A549 treated with AZD2906 at 1 μM for 4 hours (cell line): Measurements from ENCODE around the gene PIGR. TPM values are rescaled to one million over a fixed set of nuclear protein-coding genes. Genes with fewer than 3 reads are reported as not detected.

Experiments
- total RNA-seq: library from RNA; stranded (reverse); fragments of 200-300 nt; extraction: Qiagen RNA extraction; gene quantifications from 5 replicates; pipeline ENCODE4 v1.2.3, GENCODE V29; 2022

The PIGR gene, protein sequence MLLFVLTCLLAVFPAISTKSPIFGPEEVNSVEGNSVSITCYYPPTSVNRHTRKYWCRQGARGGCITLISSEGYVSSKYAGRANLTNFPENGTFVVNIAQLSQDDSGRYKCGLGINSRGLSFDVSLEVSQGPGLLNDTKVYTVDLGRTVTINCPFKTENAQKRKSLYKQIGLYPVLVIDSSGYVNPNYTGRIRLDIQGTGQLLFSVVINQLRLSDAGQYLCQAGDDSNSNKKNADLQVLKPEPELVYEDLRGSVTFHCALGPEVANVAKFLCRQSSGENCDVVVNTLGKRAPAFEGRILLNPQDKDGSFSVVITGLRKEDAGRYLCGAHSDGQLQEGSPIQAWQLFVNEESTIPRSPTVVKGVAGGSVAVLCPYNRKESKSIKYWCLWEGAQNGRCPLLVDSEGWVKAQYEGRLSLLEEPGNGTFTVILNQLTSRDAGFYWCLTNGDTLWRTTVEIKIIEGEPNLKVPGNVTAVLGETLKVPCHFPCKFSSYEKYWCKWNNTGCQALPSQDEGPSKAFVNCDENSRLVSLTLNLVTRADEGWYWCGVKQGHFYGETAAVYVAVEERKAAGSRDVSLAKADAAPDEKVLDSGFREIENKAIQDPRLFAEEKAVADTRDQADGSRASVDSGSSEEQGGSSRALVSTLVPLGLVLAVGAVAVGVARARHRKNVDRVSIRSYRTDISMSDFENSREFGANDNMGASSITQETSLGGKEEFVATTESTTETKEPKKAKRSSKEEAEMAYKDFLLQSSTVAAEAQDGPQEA
- total RNA-seq: 0.01 to 0.02 TPM in 2 of 5 replicates, not detected in the others

DNA sequence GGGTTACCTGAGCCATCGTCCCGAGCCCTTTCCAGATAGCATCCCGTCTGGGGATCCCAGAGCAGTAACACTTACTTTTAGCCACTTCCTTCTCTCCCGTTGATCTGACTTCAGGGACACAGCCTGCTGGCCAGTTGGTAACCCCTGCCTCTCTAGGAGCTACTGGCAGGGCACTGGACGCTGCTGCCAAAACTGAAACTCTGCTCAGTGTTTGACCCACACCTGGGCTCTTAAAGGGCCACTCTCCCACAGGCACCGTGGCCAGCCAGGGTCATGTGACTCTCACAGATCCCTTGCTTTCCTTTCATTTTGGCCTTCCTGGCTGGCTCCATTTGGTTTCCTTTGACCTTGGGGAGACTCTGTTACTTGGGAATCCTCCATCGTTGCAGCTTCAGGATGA lies at the start of gene PIGR:
Gene PIGR, minus strand, starts transcription at position 206 of the 400 bp plus-strand sequence. CDS start 5,935 bp downstream, outside the sequence.

DNA sequence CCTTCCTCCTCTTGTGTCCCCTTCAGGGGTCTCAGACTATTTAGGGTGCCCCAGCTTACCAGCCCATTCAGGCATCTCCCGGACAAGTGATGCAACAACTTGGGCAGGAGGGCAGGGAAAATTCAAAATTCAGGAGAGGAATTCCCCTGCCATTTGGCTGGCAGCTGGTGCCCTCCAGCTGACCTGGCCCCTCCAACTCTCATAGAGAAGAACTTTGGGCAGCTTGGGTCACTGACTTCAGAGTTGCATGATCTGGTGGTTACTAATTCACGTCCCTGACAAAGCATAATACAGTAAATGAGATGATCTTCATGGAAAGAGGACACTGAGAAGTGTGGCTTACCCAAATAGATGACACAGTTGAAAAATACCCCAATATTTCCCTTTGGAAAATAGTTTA lies 24.2 kb upstream of the PIGR start, which contains the start of gene FCAMR:
Gene FCAMR, minus strand, starts transcription at position 15 of the 400 bp plus-strand sequence. CDS start 335 bp downstream, outside the sequence.

DNA sequence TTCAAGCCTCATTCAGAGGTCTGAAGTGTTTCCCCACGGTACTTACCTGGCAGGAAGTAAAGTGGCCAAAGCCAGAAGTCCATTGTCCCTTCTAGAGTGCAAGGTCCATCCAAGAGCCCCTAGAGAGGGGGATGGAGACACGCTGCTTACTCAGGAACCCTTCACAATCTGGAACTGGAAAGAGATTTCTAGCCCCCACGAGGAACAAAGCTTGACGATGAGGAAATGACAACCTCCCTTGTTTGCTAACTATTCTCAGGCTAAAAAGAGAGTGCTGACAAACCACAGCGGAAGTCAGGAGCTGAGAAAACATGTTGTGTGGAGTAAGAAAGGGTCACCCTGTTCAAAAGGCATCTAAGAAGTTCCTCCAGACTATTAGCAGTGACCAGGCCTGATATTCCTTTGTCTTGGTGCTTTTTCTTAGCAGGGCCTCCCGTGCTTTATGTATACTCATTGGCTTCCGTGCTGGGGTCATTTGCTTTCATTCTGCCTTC lies 24.4 kb downstream of the PIGR start, which contains the start of gene FCMR:
Gene FCMR, minus strand, starts transcription at position 170 of the 494 bp plus-strand sequence. Its CDS starts 87 bp downstream, at position 83.

DNA sequence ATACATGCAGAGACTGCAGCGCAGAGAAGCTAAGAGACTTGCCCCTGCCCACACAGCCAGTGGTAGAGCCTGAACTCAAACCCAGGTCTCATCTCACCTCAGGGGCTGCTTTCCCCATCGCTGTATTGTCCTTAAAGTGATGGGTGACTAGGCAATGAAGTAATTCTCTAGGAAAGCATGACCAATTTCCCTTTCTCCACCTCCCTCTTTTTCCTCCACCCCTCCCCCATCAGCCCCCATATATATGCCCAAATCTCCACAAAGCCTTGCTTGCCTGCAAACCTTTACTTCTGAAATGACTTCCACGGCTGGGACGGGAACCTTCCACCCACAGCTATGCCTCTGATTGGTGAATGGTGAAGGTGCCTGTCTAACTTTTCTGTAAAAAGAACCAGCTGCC lies 49.1 kb downstream of the PIGR start, which contains the start of gene IL24:
Gene IL24, plus strand, starts transcription at position 269 of the 400 bp plus-strand sequence. CDS start 390 bp downstream, outside the sequence.

Other genes with a start within 250 kb of the PIGR start
- gene IL19, start 175.7 kb downstream of the PIGR start, total RNA-seq: 0.08 to 0.11 TPM (median 0.09 TPM) in 3 of 5 replicates, not detected in the others
- not detected in 5 replicates for gene IL10, start 174.0 kb downstream of the PIGR start, total RNA-seq
- 0.10 TPM in 1 of 5 replicates, not detected in the others for gene IL20, start 80.8 kb downstream of the PIGR start, total RNA-seq
- 0.31 to 0.55 TPM (median 0.39 TPM) in 5 replicates for gene IL24, start 49.0 kb downstream of the PIGR start, total RNA-seq
- 4.4 to 6.3 TPM (median 5.8 TPM) in 5 replicates for gene FCMR, start 24.5 kb downstream of the PIGR start, total RNA-seq
- gene FCAMR, start 24.0 kb upstream of the PIGR start, total RNA-seq: not detected in 5 replicates
- 4.9 to 6.7 TPM (median 6.0 TPM) in 5 replicates for gene C1orf116, start 86.3 kb upstream of the PIGR start, total RNA-seq
- gene YOD1, start 104.7 kb upstream of the PIGR start, total RNA-seq: 7.1 to 9.1 TPM (median 8.3 TPM) in 5 replicates
- 4.9 to 6.3 TPM (median 5.4 TPM) in 5 replicates for gene PFKFB2, start 106.8 kb upstream of the PIGR start, total RNA-seq
- gene C4BPB, start 142.4 kb upstream of the PIGR start, total RNA-seq: 1.1 to 2.1 TPM (median 1.5 TPM) in 5 replicates
- 0.50 to 0.84 TPM (median 0.62 TPM) in 5 replicates for gene C4BPA, start 157.8 kb upstream of the PIGR start, total RNA-seq